Gastroesophageal sphincter (tissue), 4 donors: ENCODE results near the gene ZMIZ1. TPM values are rescaled to one million over a fixed set of nuclear protein-coding genes. Genes with fewer than 3 reads are reported as not detected.

Experiments
- ATAC-seq: fragments of 150-250 bp; one replicate; pipeline ENCODE4 v1.9.1; 2016; ENCODE audit warnings: mild to moderate bottlenecking, moderate library complexity
- H3K27ac ChIP-seq, 4 donors: fragments of 200-600 bp; sonication (generic) in 3 of 4; 1 replicate in 3 of 4; 2 replicates in 1 of 4; pipeline ENCODE4 v1.5.1; 2016 to 2019
- H3K27me3 ChIP-seq: fragments of 200-600 bp; sonication (generic); one replicate; pipeline ENCODE4 v1.5.1; 2019
- H3K36me3 ChIP-seq, 2 donors: fragments of 200-600 bp; sonication (generic); one replicate each; pipeline ENCODE4 v1.5.1; 2019; ENCODE audit warnings: control low read depth in 1 of 2
- H3K4me1 ChIP-seq, 3 donors: fragments of 200-600 bp; sonication (generic); 1 replicate in 2 of 3; 2 replicates in 1 of 3; pipeline ENCODE4 v1.5.1; 2016 to 2019; ENCODE audit warnings: control low read depth in 2 of 3
- H3K4me3 ChIP-seq, 2 donors: fragments of 200-600 bp; sonication (generic); one replicate each; pipeline ENCODE4 v1.5.1; 2019; ENCODE audit warnings: mild to moderate bottlenecking in 1 of 2, moderate library complexity in 1 of 2
- H3K9me3 ChIP-seq, 3 donors: fragments of 200-600 bp; sonication (generic); one replicate each; pipeline ENCODE4 v1.5.1; 2017 to 2019; ENCODE audit warnings: control low read depth in 2 of 3
- EP300 ChIP-seq: sonication (generic); formaldehyde crosslinking; IDR thresholded peaks from one replicate; pipeline ENCODE4 v1.6.1; 2017; ENCODE audit warnings: antibody characterized with exemption, mild to moderate bottlenecking
- POLR2A ChIP-seq, 2 donors: fragments of 450-650 bp; IDR thresholded peaks; one replicate each; pipeline ENCODE4 v1.6.1; 2017; ENCODE audit warnings: antibody characterized with exemption in 2 of 2, mild to moderate bottlenecking in 2 of 2, moderate library complexity in 1 of 2
- POLR2AphosphoS5 ChIP-seq: sonication (generic); formaldehyde crosslinking; IDR thresholded peaks from one replicate; pipeline ENCODE4 v1.6.1; 2017; ENCODE audit warnings: antibody characterized with exemption
- WGBS, 2 donors: methylation state at CpG; one replicate each; pipeline ENCODE4 v1.1.5; 2018; ENCODE audit warnings: low coverage in 1 of 2; 5-methylcytosine and 5-hydroxymethylcytosine counted together
- total RNA-seq, 4 donors: library from RNA; depleted of rRNA; stranded (reverse); fragments of >200 nt; gene quantifications; one replicate each; pipeline ENCODE4 v1.1.0, GENCODE V29; 2016
- TF ChIP-seq, protein P1 (sequence below), 4 experiments: fragments of 200-600 bp in 2 of 4; fragments of 450-650 bp in 2 of 4; sonication (generic) in 1 of 4; IDR thresholded peaks; one replicate each; pipeline ENCODE4 v1.5.1; 2017 to 2019; ENCODE audit warnings: antibody characterized with exemption in 4 of 4, mild to moderate bottlenecking in 2 of 4, moderate library complexity in 2 of 4

ZMIZ1 gene, protein sequence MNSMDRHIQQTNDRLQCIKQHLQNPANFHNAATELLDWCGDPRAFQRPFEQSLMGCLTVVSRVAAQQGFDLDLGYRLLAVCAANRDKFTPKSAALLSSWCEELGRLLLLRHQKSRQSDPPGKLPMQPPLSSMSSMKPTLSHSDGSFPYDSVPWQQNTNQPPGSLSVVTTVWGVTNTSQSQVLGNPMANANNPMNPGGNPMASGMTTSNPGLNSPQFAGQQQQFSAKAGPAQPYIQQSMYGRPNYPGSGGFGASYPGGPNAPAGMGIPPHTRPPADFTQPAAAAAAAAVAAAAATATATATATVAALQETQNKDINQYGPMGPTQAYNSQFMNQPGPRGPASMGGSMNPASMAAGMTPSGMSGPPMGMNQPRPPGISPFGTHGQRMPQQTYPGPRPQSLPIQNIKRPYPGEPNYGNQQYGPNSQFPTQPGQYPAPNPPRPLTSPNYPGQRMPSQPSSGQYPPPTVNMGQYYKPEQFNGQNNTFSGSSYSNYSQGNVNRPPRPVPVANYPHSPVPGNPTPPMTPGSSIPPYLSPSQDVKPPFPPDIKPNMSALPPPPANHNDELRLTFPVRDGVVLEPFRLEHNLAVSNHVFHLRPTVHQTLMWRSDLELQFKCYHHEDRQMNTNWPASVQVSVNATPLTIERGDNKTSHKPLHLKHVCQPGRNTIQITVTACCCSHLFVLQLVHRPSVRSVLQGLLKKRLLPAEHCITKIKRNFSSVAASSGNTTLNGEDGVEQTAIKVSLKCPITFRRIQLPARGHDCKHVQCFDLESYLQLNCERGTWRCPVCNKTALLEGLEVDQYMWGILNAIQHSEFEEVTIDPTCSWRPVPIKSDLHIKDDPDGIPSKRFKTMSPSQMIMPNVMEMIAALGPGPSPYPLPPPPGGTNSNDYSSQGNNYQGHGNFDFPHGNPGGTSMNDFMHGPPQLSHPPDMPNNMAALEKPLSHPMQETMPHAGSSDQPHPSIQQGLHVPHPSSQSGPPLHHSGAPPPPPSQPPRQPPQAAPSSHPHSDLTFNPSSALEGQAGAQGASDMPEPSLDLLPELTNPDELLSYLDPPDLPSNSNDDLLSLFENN
- total RNA-seq = 10 to 100 TPM; 36.3 to 79.2 (median 67.1) TPM

DNA sequence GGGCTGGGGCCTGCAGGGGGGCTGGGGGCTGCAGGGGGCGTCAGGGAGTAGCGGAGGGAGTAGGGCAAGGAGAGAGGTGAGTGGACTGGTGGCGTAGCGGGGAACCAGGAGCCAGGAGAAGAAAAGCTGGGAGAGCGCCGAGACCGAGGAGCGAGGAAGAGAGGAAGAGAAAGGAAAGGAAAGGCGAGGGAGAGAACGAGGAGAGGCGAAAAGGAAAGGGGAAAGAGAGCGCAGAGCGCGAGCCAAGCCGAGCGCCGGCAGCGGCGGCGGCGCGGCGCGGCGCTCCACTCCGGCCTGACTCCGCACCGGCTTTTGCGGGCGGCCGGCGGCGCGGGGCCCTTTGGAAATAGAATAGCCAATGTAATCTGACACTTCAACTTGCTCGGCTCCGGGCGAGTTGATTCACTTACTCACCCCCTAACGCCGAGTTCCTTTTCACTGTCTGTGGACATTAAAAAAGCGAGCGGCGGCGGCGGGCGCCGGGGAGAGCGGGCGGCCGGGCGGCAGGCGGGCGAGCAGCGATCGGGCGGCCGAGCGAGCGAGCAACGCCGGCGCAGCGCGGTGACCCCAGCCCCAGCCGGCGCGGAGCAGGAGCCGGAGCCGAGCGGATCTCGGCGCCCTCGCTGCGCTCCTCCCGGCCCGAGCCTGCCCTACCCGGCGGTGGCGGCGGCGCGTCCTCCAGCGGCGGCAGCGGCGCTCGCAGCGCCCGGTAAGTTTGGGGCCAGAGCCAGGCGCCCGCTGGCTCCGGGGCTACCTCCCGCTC lies at the start of gene ZMIZ1:
ZMIZ1 (plus strand) TSS at position 405 of the 763 bp plus-strand sequence. CDS start 132,667 bp downstream, outside the sequence.
- H3K4me3 ChIP-seq = peak within 1 kb of the TSS; percentile 74 to 77
- no peaks in the 10 kb centered on the region for H3K9me3 ChIP-seq
- H3K36me3 ChIP-seq = no peaks in the 10 kb centered on the region
- no peak for TF ChIP-seq EP300
- peak; percentile 89 to 96 for TF ChIP-seq POLR2A (IDR thresholded peaks at IDR 0.05)
- TF ChIP-seq, protein P1, sequence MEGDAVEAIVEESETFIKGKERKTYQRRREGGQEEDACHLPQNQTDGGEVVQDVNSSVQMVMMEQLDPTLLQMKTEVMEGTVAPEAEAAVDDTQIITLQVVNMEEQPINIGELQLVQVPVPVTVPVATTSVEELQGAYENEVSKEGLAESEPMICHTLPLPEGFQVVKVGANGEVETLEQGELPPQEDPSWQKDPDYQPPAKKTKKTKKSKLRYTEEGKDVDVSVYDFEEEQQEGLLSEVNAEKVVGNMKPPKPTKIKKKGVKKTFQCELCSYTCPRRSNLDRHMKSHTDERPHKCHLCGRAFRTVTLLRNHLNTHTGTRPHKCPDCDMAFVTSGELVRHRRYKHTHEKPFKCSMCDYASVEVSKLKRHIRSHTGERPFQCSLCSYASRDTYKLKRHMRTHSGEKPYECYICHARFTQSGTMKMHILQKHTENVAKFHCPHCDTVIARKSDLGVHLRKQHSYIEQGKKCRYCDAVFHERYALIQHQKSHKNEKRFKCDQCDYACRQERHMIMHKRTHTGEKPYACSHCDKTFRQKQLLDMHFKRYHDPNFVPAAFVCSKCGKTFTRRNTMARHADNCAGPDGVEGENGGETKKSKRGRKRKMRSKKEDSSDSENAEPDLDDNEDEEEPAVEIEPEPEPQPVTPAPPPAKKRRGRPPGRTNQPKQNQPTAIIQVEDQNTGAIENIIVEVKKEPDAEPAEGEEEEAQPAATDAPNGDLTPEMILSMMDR (IDR thresholded peaks at IDR 0.05) = peak in 3 of 4 experiments; percentile 32 to 63 (median 52)
- TF ChIP-seq POLR2AphosphoS5 = peak; percentile 90
- 0% methylated on average over 26 of the region's 92 CpGs for WGBS, 2 donors
- H3K4me1 ChIP-seq = peaks cover 7 to 49% (median 29%) of the 10 kb centered on the region in 3 donors
- peak; percentile 57 for ATAC-seq
- peak within 1 kb of the TSS; percentile 92 to 99 (median 96) for H3K27ac ChIP-seq
- no peaks in the 10 kb centered on the region for H3K27me3 ChIP-seq

DNA sequence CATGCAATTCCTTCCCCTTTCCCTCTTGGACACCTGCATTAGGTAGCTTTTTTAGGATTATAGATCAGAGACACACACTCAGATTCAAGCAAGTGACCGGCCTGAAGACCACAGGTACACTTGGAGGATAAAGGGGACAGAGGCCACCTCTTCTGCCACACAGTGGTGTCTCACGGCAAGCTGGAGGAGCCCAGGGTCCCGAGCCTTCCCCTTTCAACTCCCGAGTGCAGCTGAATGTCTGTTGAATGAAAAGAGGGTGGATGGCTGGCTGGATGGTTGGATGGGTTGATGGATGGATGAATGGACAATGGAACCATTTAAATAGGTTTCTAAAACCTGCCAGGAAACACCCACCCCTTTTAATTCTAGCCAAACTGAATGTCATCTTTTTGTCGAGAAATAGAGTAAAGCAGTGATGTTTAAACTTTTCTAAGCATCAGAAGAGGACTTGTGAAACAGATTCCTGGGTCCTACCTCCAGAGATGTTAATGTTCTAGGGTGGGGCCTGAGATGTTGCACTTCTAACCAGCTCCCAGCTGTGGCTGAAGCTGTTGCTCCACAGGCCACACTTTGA lies 49.2 kb upstream of the ZMIZ1 start:
- H3K27me3 ChIP-seq = no peaks in the 10 kb centered on the region
- H3K36me3 ChIP-seq = no peaks in the 10 kb centered on the region
- H3K27ac ChIP-seq = peak overlapping the region in 3 of 4 donors; percentile 27 to 56 (median 35)
- peaks cover 0 to 8% (median 0%) of the 10 kb centered on the region in 3 donors for H3K9me3 ChIP-seq
- peaks cover 0 to 13% (median 4%) of the 10 kb centered on the region in 3 donors for H3K4me1 ChIP-seq
- no peak overlapping the region for H3K4me3 ChIP-seq
- WGBS, 2 donors = 67 to 85% methylated on average over 1 to 5 of the region's 5 CpGs
- ATAC-seq = no peak
- TF ChIP-seq POLR2AphosphoS5 = no peak
- TF ChIP-seq EP300 = no peak

DNA sequence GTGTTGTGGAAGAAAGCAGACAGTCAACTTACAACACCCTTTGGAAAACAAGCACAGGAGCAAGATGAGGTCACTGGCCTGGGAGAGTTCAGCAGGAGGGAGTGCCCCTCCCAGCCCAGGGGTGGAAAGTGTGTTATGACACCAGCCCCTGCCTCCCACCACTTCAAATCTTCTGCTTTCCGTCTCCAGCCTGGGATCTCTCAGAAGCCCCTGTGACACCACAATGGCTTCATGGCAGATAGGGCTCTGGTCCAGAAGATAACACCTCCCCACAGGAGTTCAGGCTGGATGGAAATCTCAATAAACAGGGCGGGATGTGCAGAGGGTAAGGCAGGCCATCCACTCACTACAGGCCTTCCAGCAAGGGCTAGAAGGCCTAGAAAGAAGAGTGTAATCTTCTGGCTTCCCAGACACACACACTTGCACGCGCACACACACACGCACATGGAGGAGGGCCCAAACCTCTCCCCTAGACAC lies 48.7 kb upstream of the ZMIZ1 start:
- Histone ChIP-seq H3K4me1 (peaks cover 0 to 17% (median 4%) of the 10 kb centered on the region in 3 donors), H3K27me3 (no peaks in the 10 kb centered on the region), H3K4me3 (no peak overlapping the region), H3K27ac (peak overlapping the region in 3 of 4 donors; percentile 35 to 55 (median 47)), H3K36me3 (no peaks in the 10 kb centered on the region), H3K9me3 (peaks cover 0 to 8% (median 0%) of the 10 kb centered on the region in 3 donors)
- 90 to 100% methylated on average over 2 to 3 of the region's 5 CpGs for WGBS, 2 donors
- ATAC-seq = peak; percentile 94
- TF ChIP-seq, protein P1 (IDR thresholded peaks at IDR 0.05) = no peak
- TF ChIP-seq EP300 (no peak), POLR2AphosphoS5 (peak; percentile 25), POLR2A (IDR thresholded peaks at IDR 0.05) (no peak)

DNA sequence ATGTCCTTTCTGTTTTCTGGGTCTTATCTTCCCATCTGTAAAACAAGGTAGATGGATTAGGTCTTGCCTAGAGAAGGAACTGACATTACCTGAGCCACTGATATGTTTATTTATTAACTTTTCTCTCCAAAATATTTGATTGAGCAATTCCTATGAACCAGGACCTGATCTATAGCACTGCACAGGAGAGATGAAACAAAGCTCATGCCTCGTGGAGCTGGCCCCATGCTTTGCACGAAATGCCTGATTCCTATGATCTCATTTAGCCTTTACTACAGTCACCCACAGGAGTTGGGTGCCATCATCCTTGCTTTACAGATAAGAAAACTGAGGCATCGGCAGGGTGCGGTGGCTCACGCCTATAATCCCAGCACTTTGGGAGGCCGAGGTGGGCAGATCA lies 48.2 kb upstream of the ZMIZ1 start:
- H3K27ac ChIP-seq = peak overlapping the region in 3 of 4 donors; percentile 35 to 55 (median 47)
- TF ChIP-seq EP300 (no peak), POLR2AphosphoS5 (no peak), POLR2A (IDR thresholded peaks at IDR 0.05) (no peak)
- TF ChIP-seq, protein P1 (IDR thresholded peaks at IDR 0.05) = no peak

More for the DNA sequence above, 48.2 kb upstream of the ZMIZ1 start:
- WGBS, 2 donors = 98% methylated on average over 6 of the region's 6 CpGs; no CpG with 5 or more reads in 1 of the 2 donors
- ATAC-seq = no peak
- Histone ChIP-seq H3K4me1 (peaks cover 0 to 23% (median 4%) of the 10 kb centered on the region in 3 donors), H3K4me3 (no peak overlapping the region), H3K36me3 (no peaks in the 10 kb centered on the region), H3K27me3 (no peaks in the 10 kb centered on the region), H3K9me3 (peaks cover 0 to 8% (median 0%) of the 10 kb centered on the region in 3 donors)
